GM21825 (cell line): ENCODE data around the gene IL20.

Experiments
- ATAC-seq: cut with Tn5 transposase; IDR thresholded peaks from one replicate; pipeline ENCODE4 v1.9.1; 2021; ENCODE audit warnings: mild to moderate bottlenecking, moderate library complexity; ENCODE audit not compliant: unreplicated experiment

Gene IL20, protein sequence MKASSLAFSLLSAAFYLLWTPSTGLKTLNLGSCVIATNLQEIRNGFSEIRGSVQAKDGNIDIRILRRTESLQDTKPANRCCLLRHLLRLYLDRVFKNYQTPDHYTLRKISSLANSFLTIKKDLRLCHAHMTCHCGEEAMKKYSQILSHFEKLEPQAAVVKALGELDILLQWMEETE

DNA sequence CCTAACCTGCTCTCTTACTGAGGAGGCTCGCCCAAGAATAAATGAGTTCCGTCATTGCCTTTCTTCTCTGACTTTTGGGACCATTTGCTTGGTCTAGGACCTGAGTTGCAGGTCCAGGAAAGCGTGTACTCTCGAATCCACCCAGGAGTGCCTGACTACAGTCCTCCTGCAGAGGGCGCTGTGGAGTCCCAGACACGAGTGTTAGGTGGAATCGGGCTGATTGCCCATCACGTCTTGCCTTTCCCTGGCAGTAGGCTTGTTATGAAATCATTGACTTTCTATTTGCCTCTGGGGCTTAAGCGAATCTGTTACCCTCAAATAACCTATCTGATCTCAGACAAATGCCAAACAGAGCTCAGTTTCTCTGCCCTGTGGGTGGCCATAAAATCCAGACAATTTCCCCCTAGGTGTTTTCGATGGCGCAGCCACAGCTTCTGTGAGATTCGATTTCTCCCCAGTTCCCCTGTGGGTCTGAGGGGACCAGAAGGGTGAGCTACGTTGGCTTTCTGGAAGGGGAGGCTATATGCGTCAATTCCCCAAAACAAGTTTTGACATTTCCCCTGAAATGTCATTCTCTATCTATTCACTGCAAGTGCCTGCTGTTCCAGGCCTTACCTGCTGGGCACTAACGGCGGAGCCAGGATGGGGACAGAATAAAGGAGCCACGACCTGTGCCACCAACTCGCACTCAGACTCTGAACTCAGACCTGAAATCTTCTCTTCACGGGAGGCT is at the start of gene IL20:
TSS of gene IL20 (plus strand) at position 685 of the 733 bp plus-strand sequence. CDS start 230 bp downstream, outside the sequence.
- ATAC-seq: no peak

DNA sequence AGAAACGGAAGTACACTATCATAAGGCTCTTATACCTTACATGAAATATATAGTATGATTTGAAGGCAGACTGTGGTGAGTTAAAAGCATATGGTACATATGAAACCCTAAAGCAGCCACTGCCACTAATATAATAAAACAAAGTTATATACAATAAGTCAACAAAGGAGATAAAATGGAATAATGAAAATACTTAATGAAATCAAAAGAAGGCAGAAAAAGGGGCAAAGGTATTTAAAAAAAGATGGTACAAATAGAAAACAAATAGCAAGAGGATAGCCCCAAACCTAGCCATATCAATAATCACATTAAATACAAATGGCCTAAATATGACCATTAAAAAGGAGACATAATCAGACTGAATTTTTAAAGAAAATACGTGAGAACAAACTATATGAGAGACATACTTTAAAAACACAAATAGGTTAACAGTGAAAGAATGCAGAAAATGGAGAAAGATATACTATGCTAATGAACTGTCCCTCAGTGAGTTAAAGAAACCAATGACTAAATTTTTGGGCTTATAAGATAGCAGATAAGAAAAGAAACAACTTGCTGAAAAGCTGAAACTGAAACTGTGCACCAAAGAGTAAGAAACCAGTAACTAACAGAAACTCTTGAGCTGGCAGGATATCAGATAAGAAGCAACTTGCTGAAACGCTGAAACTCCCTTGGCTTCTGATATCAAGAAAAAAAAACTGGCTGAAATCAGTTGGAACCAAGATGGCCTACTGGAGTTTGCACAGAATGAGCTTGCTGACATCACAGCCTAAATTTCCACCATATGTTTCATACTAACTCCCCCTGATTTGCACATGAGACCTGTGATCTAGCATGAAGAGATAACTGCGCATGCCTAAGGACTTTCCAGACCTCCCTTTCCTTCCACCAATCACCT is 48.8 kb upstream of the IL20 start:
- ATAC-seq: peak; percentile 58

DNA sequence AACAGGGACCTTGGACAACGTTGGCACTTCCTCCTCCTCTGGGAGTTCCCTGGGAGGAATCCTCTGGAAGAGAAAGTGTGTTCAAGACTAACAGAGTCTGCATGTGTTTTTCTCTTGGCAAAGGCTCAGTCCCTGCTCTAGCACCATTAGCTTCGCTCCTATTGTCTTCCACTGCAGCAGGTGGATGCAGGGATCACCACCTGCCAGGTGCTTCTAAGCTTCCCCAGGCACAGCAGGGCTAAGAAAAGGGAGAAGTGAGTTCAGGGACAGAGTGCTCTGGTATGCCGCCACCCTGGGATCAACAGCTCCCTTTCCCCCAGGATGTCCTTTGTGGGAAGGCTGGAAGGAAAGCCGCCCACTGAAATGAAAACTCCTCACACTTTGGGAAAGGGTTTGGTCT is 43.9 kb upstream of the IL20 start:
- ATAC-seq: no peak

DNA sequence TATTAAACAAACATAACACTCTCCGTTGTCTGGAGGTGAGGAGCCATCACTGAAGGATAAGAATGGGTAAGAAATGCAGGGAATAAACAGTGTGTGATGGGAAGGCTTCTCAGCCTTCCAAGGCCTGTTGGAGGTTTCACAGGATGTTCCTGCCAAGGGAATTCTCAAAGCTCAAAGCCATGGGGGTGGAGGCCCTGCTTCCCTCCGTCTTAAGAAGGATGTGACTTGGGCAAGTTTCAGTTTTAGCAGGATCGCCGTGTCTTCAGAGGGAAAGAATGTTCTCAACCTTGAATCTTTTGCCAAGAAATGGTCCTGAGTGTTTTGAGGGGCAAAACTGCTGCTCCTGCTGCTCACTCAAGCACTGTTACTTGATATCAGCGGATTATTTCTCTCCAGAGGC is 41.7 kb upstream of the IL20 start:
- ATAC-seq: no peak

DNA sequence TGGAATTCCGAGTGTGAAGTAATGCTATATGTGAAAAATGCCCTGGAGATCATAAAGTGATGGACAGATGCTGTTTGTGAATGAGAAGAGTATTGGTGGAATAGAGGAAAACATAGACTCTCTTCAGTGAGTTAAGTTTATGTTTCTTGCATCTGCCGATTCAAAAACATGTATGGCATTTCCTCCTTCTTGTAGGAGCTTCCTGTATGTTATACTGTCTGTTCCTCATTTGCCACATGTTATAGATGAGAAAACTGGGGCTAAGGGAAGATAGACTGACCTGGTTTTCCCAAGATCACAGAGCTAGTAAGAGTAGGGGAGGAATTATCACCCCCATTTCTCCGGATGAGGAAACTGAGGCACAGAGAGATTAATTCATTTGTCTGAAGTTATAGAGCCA is 41.1 kb upstream of the IL20 start:
- ATAC-seq: no peak

DNA sequence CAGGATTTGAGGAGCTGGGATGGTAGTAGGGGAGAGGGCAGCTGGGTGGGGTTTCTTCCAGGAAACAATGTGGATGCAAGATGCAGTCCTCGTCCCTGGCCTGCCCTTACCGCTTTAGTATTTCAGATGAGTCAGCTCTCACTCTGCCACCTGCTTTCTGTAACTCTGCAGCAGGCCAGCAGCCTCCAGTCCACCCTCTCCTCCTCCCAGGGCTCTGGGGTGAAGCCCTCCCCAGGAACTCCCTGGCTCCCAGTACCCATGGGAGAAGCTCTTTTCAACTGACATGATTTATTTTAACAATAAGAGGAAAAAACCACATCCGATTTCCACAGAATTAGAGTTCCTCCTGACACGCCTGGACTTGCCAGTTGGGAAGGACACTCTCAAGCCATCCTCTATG is 39.0 kb upstream of the IL20 start:
- no peak for ATAC-seq

DNA sequence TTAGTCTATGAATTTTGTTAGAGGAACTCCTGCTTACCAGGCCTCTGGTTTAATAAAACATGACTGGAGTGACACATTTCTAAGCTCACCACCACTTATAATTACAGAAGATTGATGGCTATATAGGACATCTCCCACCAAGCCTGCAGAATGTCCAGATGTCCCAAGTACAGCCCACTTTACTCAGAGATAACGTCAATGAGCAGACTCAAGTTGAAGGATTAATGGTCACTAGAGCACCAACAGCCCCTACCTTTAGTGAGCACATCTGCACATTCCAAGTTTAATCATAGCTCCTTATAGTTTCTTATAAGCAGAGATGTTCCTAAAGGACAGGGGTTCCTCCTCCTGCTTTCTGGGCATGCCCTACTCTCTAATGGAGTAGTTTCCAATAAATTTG is 37.4 kb upstream of the IL20 start:
- no peak for ATAC-seq

DNA sequence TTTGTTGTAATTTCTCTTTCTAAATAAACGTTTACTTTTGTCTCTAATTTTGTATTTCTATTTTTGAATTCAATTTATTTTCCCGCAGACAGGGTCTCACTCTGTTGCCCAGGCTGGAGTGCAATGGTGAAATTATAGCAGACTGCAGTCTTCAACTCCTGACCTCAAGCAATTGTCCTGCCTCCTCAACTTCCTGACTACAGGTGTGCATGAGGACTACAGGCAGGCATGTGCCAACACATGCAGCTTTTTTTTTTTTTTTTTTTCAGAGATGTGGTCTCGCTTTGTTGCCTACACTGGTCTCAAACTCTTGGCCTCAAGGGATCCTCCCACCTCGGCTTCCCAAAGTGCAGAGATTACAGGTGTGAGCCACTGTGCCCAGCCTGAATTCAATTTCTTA is 36.7 kb upstream of the IL20 start:
- ATAC-seq: no peak

DNA sequence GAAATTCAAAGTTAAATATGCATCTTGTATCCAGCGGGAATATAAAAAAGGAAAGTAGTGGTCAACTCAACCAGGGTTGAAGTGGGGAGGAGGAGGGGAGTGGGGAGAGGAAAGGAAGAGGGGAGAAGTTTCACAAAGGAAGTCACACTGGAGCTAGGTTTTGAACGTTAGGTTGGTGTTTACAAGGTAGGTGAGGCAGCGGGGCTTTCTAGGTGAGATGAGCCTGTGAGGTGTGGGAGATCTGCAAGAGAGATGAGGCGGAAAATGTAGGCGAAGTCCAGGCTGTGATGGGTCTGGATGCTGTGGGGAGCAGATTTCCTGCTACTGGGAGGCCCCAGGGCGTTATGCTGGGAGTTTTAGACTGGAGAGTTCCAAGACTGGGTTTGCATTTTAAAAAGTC is 36.1 kb upstream of the IL20 start:
- ATAC-seq: no peak

DNA sequence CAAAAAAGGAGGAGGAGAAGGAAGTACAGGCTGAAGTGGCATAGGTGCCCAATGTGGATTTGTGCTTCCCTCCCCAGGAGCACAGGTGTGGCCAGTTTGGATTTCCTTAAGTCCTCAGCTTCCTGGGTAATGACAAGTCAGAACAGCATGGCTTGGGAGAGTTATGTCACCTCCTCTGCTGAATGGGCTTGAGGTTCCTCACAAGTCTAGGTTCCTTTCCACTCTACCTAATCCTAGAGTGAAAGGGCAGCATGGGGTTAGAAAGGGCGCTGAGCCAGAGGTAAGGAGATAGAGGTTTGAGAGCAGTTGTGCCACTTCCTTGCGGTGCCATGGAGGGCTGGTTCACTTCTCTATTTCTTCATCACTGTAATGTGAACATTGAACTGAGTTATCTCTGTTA is 35.5 kb upstream of the IL20 start:
- no peak for ATAC-seq

DNA sequence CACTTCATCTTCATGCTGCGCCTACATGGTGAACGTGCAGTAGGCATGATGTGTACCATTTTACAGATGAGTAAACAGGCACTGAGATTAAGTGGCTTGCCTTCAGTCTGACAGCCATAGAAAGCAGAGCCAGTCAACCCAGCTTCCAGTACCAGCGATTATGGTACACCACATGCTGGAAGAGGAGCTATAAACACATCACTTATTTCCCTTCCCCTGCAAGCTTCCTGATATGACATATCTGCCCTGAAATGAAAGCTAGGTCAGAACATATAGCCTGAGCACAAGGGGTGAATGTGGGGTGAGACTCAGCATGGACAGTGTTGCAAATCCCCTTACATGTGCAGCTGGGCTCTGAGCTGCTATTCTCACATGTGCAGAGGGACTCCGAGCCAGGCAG is 33.8 kb upstream of the IL20 start:
- ATAC-seq: no peak

DNA sequence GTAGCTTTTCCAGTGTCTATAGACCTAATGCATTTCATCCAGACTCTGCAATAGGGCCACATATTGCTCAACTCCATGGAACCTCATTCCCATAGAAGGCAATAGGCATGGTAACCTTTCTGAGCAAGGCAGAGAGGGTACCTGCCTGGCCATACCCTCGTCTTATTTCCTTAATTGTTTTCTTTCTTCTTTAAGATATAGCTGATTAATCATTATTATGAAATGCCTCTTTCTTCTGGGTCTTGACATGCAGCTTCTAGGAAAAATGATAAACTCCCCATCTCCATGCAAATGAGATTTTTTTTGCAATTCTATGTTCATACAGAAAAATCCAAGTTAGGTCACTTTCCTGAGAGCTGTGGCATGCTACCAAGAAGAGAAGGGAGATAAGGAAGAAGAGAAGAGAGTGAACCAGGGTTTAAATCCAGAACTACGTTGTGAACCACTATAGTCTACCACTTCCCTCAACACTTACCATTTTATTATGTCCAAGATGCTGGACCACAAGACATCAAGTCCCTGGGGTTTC is 33.0 kb upstream of the IL20 start:
- no peak for ATAC-seq

DNA sequence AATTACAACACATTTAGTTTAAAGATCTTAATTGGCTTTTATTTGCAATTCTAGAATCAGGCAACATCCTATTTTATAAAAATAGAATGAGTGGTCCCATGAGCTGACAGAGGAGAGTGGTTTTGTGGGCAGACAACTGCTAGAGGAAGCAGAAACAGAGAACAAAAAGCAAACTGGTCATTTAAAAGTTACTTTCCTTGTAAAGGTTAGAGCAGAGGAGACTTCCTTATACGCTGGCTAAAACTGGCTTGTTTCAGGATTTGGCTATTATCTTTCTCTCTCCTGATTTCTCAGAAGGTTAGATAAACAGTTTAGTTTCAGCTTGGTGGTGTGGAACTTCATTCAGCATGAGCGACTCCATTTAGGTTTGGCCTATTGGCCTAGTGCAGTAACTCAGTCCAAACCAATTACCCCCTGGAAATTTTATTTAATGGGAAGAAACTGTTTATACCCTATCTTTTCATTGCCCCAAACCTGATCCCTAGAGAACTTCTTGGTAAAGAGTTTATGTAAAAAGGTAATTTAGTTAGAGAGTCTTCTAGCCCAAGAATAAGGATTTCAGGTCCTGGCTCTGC is 32.2 kb upstream of the IL20 start:
- no peak for ATAC-seq

DNA sequence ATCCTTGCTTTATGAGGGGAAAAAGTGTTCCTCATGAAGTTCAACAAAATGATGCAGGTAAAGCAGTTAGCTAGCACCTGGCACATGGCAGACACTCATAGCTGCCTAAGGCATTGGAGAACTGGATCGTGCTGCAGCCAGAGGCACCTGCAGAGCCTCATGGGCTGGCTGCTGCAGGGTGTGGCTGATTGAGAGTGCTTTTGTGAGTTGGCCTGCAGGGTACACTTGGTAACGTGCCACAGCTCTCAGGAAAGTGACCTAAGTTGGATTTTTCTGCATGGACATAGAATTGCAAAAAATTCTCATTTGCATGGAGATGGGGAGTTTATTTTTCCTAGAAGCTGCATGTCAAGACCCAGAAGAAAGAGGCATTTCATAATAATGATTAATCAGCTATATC is 31.6 kb upstream of the IL20 start:
- ATAC-seq: no peak

DNA sequence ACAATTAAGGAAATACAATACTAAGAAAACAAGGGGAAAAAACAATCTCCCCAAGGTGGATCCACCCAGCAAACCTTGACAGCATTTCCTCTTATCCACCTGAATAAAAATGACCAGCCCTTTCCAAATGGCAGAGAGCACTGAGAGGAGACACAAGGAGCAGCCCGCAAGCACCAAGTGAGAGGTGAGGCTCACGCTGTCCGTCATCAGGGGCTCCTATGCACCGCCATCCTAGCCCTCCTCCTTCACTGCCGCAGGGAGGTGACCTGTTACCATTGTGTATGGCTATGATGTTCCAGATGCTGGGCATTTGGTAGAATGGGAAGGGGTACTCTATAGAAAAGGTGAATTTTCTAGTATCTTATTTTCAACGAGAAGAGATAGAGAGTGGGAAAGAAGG is 31.2 kb upstream of the IL20 start:
- ATAC-seq: no peak

DNA sequence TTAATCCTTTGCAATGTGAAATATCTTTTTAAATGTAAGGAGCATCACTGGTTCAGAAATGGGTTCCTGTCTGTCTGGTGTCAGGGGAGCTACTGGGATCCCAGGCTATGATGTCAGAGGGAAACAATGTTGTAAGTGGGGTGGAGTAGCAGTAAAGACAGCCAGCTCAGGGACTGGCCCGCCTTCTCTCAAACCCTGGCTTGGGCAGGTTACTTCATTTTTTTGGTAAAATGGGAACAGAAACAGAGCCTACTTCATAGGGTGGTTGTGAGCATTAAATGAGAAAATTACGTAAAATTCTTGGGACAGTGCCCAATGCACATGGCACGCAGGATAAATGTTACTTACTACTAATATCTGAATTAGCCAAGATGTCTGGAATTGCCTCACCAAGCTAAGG is 30.7 kb upstream of the IL20 start:
- ATAC-seq: no peak

DNA sequence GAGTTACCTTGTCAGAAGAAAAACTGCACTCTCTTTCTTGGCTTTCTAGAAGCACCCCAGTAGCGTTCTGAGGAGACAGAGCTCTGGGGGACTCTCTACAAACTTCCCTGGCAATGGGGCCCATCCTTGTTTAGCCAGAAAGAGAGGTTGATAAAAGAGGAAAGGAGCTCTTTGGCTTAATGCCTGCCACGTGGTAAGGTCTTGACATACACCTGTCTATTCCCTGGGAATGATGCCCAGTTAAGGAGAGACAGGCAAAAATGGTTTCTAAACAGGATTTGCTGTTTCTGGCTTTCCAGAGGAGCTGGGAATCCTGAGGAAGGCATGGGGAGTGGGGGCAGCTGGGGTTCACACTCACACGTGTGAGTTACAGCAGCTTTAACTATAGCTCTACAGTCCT is 30.2 kb upstream of the IL20 start:
- no peak for ATAC-seq

DNA sequence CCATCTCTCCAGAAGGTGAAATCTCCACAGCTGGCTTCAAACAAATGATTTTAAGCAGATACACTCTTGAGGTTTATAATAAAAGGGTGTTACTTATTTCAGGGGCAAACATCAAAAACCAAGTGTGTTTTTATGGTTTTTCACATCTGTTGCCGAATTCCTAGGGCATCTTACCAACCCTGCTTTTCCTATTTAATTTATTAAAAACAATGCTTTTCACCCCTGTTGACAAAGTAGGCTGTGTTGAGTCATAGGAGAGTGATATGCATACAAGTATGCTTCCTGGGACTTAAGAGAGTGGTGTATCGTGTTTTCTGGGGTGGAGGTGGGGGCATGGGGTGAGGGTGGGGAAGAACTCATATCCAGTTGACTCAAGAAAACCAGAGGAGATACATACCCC is 29.3 kb upstream of the IL20 start:
- no peak for ATAC-seq

DNA sequence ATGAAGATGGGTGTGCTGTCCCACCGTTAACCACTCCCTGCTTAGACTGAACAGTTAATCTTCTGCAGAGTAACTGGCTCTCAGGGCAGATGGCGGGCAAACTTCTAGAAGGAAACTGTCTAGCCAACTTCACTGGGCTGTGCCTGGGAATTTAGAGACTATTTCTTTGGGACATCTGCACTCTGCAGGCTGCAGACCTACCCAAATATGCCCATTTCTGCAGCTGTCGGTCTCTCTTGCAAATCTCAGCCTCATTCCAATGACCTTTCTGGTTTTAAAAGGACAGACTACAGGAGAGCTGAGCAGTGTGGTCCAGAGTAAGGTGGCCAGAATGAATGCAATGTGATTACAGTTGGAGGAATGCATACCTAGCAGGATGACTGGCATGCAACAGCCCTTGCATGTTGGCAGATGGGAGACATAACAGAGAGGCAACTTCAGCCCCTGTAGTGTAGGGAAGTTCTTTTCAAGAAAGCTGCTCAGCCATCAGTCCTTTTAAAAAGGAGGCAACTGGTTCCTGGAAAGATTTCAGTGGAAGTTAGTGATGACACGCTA is 26.3 kb upstream of the IL20 start:
- no peak for ATAC-seq

DNA sequence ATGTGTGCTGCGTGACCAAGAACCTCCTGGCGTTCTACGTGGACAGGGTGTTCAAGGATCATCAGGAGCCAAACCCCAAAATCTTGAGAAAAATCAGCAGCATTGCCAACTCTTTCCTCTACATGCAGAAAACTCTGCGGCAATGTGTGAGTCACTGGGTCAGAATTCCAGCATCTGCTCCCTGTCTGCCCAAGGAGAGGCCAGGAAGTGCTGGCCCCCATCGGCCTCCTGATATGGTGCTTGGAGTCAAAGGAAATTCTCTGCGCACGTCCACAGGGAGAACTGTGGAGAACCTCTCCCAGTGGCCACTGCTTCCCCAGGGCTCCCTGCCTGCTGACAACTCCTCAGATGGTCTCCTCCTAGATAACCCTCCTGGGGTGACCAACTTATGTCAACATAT is 25.6 kb upstream of the IL20 start:
- no peak for ATAC-seq
